ENCODE data around the gene SFXN5. TPM values are rescaled to one million over a fixed set of nuclear protein-coding genes. Genes with fewer than 3 reads are reported as not detected.

Gene SFXN5
- total RNA-seq, 1 donor from 2014 or later, result 14.9 TPM

DNA sequence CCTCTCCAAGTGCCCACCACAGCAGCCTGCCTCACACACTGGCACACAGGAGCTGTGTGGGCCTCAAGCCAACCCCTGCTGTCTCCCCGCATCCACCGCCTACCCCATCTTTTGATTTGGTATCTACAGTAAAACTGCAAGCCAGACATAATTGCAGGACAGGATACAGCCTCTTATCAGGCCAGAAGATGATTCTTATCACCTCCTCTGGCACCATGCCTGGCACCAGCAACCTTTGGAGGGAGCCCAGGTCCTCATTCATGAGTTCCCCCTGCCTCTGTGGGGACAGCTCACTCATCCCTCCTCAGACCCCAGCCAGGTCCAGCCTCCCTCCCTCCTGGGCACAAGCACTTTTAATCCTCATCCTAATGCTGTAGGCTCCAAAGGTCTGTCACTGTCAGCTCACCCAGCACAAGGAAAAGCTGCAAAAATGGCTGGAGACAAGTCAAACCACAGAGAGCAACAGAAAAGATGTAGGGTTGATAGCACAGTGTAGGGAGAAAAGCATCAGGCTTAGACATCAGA is 31.6 kb upstream of the SFXN5 start:
- Histone ChIP-seq H3K27ac (ENCODE audit: low read depth, low read length) (no peak overlapping the region), H3K79me2 (ENCODE audit: insufficient read depth, low read length) (peaks cover 92% of the 10 kb centered on the region)
- peak overlapping the region; percentile 66 for H3K27ac Mint-ChIP-seq (ENCODE audit: unreplicated experiment)

DNA sequence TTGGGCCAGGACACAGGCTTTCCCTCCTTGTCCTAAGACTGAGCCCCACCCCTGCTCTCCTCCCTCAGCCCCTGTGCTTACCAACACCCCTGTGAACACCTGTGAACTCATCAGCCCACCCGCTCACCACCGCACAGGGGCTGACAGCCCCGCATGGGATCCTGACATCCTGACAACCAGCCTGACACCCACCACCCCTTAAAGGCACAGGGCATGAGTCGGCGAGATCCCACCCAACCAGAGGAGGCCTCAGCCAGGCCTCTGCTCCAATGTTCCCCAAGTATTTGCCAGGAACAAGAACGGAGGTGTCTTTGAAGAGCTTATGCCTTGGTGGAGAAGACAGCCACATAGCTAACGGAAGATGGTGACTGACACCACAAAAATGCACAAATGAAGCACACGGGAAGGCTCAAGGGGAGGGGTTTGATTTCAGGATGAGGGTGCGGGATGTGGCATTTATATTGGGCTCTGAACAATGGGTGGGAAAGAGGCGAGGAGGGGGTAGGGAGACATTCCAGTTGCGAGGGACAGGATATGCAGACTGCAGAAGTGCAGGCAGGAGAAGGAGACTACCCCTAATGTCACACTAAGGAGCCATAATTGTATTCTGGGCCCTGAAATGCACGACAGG is 30.2 kb upstream of the SFXN5 start:
- peak overlapping the region; percentile 65 for H3K4me2 ChIP-seq (ENCODE audit: low read length)
- peak; percentile 47 for DNase-seq (ENCODE audit: low read depth)
- H3K27me3 Mint-ChIP-seq (ENCODE audit: low read depth, unreplicated experiment), result no peaks in the 10 kb centered on the region

More for the DNA sequence above, 31.6 kb upstream of the SFXN5 start:
- H3K9me3 ChIP-seq (ENCODE audit: insufficient read depth, low read depth, low read length), result no peaks in the 10 kb centered on the region
- no peak overlapping the region for H3K9ac ChIP-seq (ENCODE audit: low read length)
- H3K4me2 ChIP-seq (ENCODE audit: low read length), result peak overlapping the region; percentile 8
- Mint-ChIP-seq H3K27me3 (ENCODE audit: low read depth, unreplicated experiment) (no peaks in the 10 kb centered on the region), H3K36me3 (ENCODE audit: low read depth, unreplicated experiment) (peaks cover 20% of the 10 kb centered on the region), H3K4me3 (ENCODE audit: unreplicated experiment) (peak overlapping the region; percentile 23), H3K9me3 (ENCODE audit: unreplicated experiment) (no peaks in the 10 kb centered on the region), H3K4me1 (ENCODE audit: low read depth, unreplicated experiment) (peaks cover 33% of the 10 kb centered on the region)
- no peak for DNase-seq (ENCODE audit: low read depth)
- no peak overlapping the region for H2AFZ ChIP-seq (ENCODE audit: low read depth, low read length)
- TF ChIP-seq EZH2 (IDR thresholded peaks at IDR 0.05; ENCODE audit: insufficient read depth, low read length), result no peak
- no peak for TF ChIP-seq CTCF (IDR thresholded peaks at IDR 0.05; ENCODE audit: insufficient read depth, low read depth, low read length)
- H3K27me3 ChIP-seq (ENCODE audit: insufficient read depth, low read length), result no peaks in the 10 kb centered on the region
- peaks cover 94% of the 10 kb centered on the region for H4K20me1 ChIP-seq (ENCODE audit: insufficient read depth, low read length)
- H3K36me3 ChIP-seq (ENCODE audit: insufficient read depth, low read length), result no peaks in the 10 kb centered on the region
- no peak for FAIRE-seq
- no peak overlapping the region for H3K4me3 ChIP-seq (ENCODE audit: insufficient read depth, low read depth, low read length)
- peaks cover 33% of the 10 kb centered on the region for H3K4me1 ChIP-seq (ENCODE audit: insufficient read depth, low read length)

More for the DNA sequence above, 30.2 kb upstream of the SFXN5 start:
- Histone ChIP-seq H3K9me3 (ENCODE audit: insufficient read depth, low read depth, low read length) (no peaks in the 10 kb centered on the region), H3K27ac (ENCODE audit: low read depth, low read length) (peak overlapping the region; percentile 35), H3K9ac (ENCODE audit: low read length) (peak overlapping the region; percentile 25), H3K4me1 (ENCODE audit: insufficient read depth, low read length) (peaks cover 27% of the 10 kb centered on the region), H3K4me3 (ENCODE audit: insufficient read depth, low read depth, low read length) (no peak overlapping the region), H2AFZ (ENCODE audit: low read depth, low read length) (no peak overlapping the region), H3K79me2 (ENCODE audit: insufficient read depth, low read length) (peaks cover 90% of the 10 kb centered on the region), H4K20me1 (ENCODE audit: insufficient read depth, low read length) (peaks cover 94% of the 10 kb centered on the region), H3K27me3 (ENCODE audit: insufficient read depth, low read length) (no peaks in the 10 kb centered on the region), H3K36me3 (ENCODE audit: insufficient read depth, low read length) (no peaks in the 10 kb centered on the region)
- Mint-ChIP-seq H3K36me3 (ENCODE audit: low read depth, unreplicated experiment) (peaks cover 12% of the 10 kb centered on the region), H3K4me1 (ENCODE audit: low read depth, unreplicated experiment) (peaks cover 27% of the 10 kb centered on the region), H3K4me3 (ENCODE audit: unreplicated experiment) (no peak overlapping the region), H3K9me3 (ENCODE audit: unreplicated experiment) (no peaks in the 10 kb centered on the region), H3K27ac (ENCODE audit: unreplicated experiment) (peak overlapping the region; percentile 56)
- TF ChIP-seq CTCF (IDR thresholded peaks at IDR 0.05; ENCODE audit: insufficient read depth, low read depth, low read length) (no peak), EZH2 (IDR thresholded peaks at IDR 0.05; ENCODE audit: insufficient read depth, low read length) (no peak)
- no peak for FAIRE-seq
